ENCODE data around the gene EXOC6B.

- TF ChIP-seq POLR2AphosphoS5 (IDR thresholded peaks at IDR 0.05; ENCODE audit: borderline replicate concordance, low read depth, low read length): no peak
- no peak for TF ChIP-seq EZH2 (IDR thresholded peaks at IDR 0.05)
These were observed 206.2 kb downstream of the EXOC6B start for GRCh38 chr2:72619626-72620025.

All from SK-N-MC (cell line).